ENCODE results near the gene GBGT1. TPM values are rescaled to one million over a fixed set of nuclear protein-coding genes. Genes with fewer than 3 reads are reported as not detected.

GBGT1 gene
- total RNA-seq, 3 donors from 2014 or later = 14.8 to 21.3 (median 15.0) TPM

DNA sequence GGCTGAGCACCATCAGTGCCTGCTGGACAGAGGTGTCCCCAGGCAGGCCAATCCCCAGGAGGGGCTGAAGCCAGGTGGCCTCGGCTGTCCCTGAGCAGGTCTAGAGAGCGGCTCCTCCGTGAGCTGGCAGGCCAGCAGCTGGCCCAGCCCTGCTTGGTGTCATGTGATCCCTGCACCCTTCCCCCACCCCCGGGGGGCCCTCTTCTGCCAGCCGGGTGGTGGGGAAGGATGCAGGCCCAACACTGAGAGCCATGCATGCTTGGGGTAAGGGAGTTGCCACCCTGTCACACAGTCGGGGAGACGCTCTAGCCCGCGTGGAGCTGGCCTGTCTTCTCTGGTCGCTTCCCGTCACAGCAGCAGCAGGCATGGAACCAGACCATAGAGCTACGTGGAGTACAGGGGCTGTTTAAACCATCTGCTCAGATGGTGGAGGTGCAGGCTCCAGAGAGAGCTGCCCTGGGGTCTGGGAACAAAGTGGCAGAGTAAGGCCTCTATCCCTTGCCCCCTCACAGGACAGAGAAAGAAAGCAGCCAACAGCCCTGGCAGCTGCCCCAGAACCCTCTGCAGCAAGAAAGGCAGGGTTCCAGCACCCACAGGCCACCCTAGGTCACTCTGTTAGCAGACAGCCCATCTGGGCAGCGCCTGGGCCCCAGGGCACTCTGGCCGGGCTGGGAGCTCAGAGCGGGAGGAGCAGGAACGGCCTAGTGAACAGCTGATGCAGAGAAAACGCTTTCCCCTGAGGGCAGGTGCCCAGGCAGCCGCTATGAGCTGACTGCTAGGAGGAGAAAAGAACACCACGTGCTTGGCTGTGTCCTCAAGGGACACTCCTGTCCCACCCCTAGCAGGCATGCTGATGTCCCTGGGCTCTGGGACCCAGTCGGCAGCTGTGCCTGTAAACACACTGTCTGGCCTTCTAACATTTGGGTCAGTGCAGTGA, 49.5 kb downstream of the GBGT1 start:
- TF ChIP-seq, protein P1, sequence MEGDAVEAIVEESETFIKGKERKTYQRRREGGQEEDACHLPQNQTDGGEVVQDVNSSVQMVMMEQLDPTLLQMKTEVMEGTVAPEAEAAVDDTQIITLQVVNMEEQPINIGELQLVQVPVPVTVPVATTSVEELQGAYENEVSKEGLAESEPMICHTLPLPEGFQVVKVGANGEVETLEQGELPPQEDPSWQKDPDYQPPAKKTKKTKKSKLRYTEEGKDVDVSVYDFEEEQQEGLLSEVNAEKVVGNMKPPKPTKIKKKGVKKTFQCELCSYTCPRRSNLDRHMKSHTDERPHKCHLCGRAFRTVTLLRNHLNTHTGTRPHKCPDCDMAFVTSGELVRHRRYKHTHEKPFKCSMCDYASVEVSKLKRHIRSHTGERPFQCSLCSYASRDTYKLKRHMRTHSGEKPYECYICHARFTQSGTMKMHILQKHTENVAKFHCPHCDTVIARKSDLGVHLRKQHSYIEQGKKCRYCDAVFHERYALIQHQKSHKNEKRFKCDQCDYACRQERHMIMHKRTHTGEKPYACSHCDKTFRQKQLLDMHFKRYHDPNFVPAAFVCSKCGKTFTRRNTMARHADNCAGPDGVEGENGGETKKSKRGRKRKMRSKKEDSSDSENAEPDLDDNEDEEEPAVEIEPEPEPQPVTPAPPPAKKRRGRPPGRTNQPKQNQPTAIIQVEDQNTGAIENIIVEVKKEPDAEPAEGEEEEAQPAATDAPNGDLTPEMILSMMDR (IDR thresholded peaks at IDR 0.05) = no peak
- TF ChIP-seq POLR2AphosphoS5 (IDR thresholded peaks at IDR 0.05) (no peak), POLR2A (IDR thresholded peaks at IDR 0.05) (no peak)
- H3K9me3 ChIP-seq = no peaks in the 10 kb centered on the region
- peak in 1 of 2 donors; percentile 56 for DNase-seq (ENCODE audit: low spot score in 2 of 2)
- peaks cover 50 to 67% of the 10 kb centered on the region in 2 donors for H3K4me1 ChIP-seq
- H3K27me3 ChIP-seq = no peaks in the 10 kb centered on the region
- peak overlapping the region; percentile 82 to 98 for H3K27ac ChIP-seq
- H3K36me3 ChIP-seq = no peaks in the 10 kb centered on the region
- H3K4me3 ChIP-seq = peak overlapping the region in 1 of 3 donors; percentile 55
- intact Hi-C loops (cut with DNase I; ENCODE audit: low total_unique reads) = no loop called here

DNA sequence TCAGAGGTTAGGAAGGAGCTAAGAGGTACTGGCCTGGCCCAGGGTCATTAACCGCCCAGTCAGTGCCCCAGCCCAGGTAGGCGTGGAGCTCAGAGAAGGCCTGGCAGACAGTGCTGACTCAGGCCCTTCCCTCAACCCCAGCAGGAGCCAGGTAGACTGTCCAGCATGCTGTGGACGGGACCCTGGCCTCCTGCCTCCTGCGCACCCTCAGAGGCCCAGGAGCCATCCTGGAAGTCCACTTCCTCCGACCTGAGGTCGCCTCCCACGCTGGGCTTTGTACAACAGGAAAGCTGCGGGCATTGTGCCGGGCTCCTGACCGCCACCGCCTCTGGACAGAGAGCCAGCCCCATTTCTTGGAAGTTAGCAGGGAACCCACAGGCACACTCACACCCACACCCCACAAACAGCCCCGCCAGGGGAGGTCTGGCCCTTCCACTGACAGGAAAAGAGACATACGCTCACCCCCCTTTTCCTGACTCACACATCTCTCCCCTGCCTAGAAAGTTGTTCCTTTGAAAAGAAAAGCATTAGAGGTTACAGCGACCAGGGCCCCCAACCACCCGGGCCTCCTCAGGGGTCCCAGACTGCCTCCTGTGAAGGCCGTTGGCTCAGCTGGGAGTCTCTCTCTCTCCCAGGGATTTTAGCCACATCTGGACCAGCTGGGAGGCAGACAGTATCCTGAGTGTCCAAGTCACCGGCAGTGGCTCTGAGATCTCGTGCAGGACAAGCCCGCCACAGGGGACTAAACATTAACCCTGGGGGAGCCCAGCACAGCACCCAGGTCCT, 50.4 kb downstream of the GBGT1 start:
- TF ChIP-seq, protein P1 (IDR thresholded peaks at IDR 0.05) = no peak
- TF ChIP-seq POLR2AphosphoS5 (IDR thresholded peaks at IDR 0.05) = peak in 1 of 3 donors; percentile 31
- peaks cover 43 to 60% of the 10 kb centered on the region in 2 donors for H3K4me1 ChIP-seq
- peak overlapping the region in 1 of 3 donors; percentile 55 for H3K4me3 ChIP-seq
- peak overlapping the region; percentile 82 to 98 for H3K27ac ChIP-seq
- no peak for DNase-seq (ENCODE audit: low spot score in 2 of 2)
- H3K27me3 ChIP-seq = no peaks in the 10 kb centered on the region
- peaks cover 2% of the 10 kb centered on the region for H3K36me3 ChIP-seq
- no peaks in the 10 kb centered on the region for H3K9me3 ChIP-seq
- intact Hi-C loops (cut with DNase I; ENCODE audit: low total_unique reads) = no loop called here

DNA sequence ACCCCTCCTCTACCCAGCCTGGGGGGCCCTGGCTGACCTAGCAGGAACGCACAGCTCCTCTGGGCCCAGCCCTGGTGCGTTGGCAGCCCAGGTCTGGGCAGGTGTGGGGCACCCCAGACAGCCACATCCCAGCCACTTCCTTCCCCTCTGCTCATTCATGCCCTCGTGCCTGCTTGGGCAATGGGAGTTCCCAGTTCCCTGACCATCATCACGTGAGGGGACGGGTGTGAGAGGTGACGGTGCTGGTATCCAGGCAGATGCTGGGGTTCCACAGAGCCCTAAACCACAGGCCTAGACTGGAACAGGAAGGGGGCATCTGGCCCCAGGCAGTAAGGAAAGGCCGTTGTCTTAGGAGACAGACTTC, 51.1 kb downstream of the GBGT1 start:
- Histone ChIP-seq H3K27ac (peak overlapping the region; percentile 82 to 98), H3K4me1 (peaks cover 36 to 53% of the 10 kb centered on the region in 2 donors), H3K4me3 (peak overlapping the region in 1 of 3 donors; percentile 55), H3K36me3 (peaks cover 9% of the 10 kb centered on the region), H3K9me3 (no peaks in the 10 kb centered on the region), H3K27me3 (no peaks in the 10 kb centered on the region)
- DNase-seq (ENCODE audit: low spot score in 2 of 2) = peak in 1 of 2 donors; percentile 65
- intact Hi-C loops (cut with DNase I; ENCODE audit: low total_unique reads) = no loop called here
- TF ChIP-seq POLR2A (IDR thresholded peaks at IDR 0.05) (no peak), POLR2AphosphoS5 (IDR thresholded peaks at IDR 0.05) (peak in 2 of 3 donors; percentile 27 to 70)

GRCh38 chr9:133111808-133112662, 51.7 kb downstream of the GBGT1 start:
- H3K4me1 ChIP-seq = peaks cover 36 to 47% of the 10 kb centered on the region in 2 donors
- H3K36me3 ChIP-seq = peaks cover 15% of the 10 kb centered on the region
- no peak for TF ChIP-seq POLR2AphosphoS5 (IDR thresholded peaks at IDR 0.05)
- no peak for TF ChIP-seq POLR2A (IDR thresholded peaks at IDR 0.05)
- TF ChIP-seq, protein P1 (IDR thresholded peaks at IDR 0.05) = no peak
- H3K4me3 ChIP-seq = no peak overlapping the region
- DNase-seq (ENCODE audit: low spot score in 2 of 2) = no peak
- H3K27ac ChIP-seq = peak overlapping the region; percentile 82 to 98
- no peaks in the 10 kb centered on the region for H3K9me3 ChIP-seq
- intact Hi-C loops (cut with DNase I; ENCODE audit: low total_unique reads) = no loop called here
- no peaks in the 10 kb centered on the region for H3K27me3 ChIP-seq

All from breast epithelium (tissue), 4 donors.